Measurements from ENCODE around the gene SERPINA4.

SERPINA4 gene

DNA sequence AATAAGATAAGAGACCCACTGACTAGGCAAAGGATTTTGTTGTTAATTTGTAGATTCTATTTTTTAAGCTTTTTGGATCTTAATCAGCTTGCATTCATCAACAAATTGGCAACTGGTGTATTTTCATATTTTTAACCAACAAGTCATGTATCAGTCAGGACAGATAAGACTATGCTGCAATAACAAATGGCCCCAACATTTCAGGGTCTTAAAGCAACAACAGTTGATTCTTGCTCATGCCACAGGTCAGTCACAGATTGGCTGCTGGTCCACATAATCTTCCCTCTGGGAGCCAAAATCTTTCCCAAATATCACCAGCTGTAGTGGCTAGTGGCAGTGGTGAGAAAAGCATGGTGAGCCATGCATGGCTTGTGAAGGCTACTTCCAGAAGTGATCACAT lies 30.1 kb upstream of the SERPINA4 start:
- Histone ChIP-seq H3K36me3 (ENCODE audit: control insufficient read depth, insufficient read depth, low read length) (no peaks in the 10 kb centered on the region), H3K4me3 (replicated peaks; ENCODE audit: low read depth, low read length) (no peak overlapping the region), H3K27me3 (replicated peaks; ENCODE audit: control insufficient read depth, insufficient read depth, low read length) (no peaks in the 10 kb centered on the region)
- TF ChIP-seq, protein P1, sequence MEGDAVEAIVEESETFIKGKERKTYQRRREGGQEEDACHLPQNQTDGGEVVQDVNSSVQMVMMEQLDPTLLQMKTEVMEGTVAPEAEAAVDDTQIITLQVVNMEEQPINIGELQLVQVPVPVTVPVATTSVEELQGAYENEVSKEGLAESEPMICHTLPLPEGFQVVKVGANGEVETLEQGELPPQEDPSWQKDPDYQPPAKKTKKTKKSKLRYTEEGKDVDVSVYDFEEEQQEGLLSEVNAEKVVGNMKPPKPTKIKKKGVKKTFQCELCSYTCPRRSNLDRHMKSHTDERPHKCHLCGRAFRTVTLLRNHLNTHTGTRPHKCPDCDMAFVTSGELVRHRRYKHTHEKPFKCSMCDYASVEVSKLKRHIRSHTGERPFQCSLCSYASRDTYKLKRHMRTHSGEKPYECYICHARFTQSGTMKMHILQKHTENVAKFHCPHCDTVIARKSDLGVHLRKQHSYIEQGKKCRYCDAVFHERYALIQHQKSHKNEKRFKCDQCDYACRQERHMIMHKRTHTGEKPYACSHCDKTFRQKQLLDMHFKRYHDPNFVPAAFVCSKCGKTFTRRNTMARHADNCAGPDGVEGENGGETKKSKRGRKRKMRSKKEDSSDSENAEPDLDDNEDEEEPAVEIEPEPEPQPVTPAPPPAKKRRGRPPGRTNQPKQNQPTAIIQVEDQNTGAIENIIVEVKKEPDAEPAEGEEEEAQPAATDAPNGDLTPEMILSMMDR (IDR thresholded peaks at IDR 0.05; ENCODE audit: insufficient read depth, low read length, poor library complexity, severe bottlenecking) = no peak
- no peak for DNase-seq (ENCODE audit: extremely low read depth, insufficient read length)

DNA sequence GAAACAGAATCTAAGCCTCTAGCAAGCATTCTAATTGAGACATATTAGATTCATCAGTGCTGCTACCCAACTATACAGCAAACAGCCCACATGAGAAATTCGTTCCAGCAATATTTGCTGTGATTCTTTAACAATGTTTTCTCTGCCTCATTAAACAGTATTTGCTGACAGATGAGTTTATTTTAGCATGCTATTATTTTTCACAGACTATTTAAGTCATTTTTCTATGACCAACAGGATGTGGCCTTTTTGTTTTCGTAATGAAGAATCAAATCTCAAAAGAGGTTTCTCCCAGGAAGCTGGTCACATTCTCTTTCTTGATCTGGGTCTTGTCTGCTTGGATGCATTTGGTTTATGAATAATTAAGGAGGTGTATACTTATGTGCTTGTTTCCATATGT lies 28.8 kb upstream of the SERPINA4 start:
- no peaks in the 10 kb centered on the region for H3K27me3 ChIP-seq (replicated peaks; ENCODE audit: control insufficient read depth, insufficient read depth, low read length)
- DNase-seq (ENCODE audit: extremely low read depth, insufficient read length) = peak; percentile 31
- TF ChIP-seq, protein P1 (IDR thresholded peaks at IDR 0.05; ENCODE audit: insufficient read depth, low read length, poor library complexity, severe bottlenecking) = no peak

DNA sequence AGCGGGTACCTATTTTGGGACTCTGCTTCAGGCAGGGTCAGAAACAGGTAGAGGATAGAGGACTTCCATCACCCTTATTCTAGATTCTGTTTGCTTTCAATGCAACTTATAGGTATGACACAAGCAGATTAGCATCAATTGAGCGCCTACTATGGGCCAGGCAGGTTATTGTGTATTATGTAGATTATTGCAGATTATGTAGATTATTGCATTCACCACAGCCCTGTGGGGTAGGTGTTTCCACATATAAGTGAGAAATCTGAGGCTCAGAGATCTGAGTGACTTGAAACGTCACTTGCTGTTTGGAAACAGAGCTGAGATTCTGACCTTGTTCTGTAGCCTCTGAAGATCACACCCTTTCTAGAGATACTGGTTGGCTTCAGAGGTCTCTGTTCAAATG lies 25.7 kb upstream of the SERPINA4 start:
- no peaks in the 10 kb centered on the region for H3K36me3 ChIP-seq (ENCODE audit: control insufficient read depth, insufficient read depth, low read length)
- H3K4me3 ChIP-seq (replicated peaks; ENCODE audit: low read depth, low read length) = no peak overlapping the region
- DNase-seq (ENCODE audit: extremely low read depth, insufficient read length) = no peak
- TF ChIP-seq, protein P1 (IDR thresholded peaks at IDR 0.05; ENCODE audit: insufficient read depth, low read length, poor library complexity, severe bottlenecking) = peak; percentile 30
- H3K27me3 ChIP-seq (replicated peaks; ENCODE audit: control insufficient read depth, insufficient read depth, low read length) = no peaks in the 10 kb centered on the region

More for the DNA sequence above, 28.8 kb upstream of the SERPINA4 start:
- Histone ChIP-seq H3K4me3 (replicated peaks; ENCODE audit: low read depth, low read length) (no peak overlapping the region), H3K36me3 (ENCODE audit: control insufficient read depth, insufficient read depth, low read length) (no peaks in the 10 kb centered on the region)

DNA sequence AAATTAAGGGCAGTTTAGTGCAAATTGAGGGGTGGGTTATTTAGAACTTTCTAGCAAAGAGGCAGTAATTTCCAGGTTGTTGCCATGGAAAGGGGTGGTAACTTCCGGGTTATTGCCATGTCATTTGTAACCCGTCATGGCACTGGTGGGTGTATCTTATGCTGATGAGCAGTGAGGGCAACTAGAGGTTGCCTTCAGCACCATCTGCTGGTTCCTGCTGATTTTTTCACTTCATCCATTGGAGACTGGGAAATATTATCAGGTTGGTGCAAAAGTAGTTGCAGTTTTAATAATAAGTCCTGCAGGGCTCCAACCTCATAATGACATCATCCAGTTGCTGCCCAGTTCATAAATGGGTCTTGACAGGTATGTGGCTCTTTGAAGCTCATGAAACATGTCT lies 24.4 kb upstream of the SERPINA4 start:
- Histone ChIP-seq H3K27me3 (replicated peaks; ENCODE audit: control insufficient read depth, insufficient read depth, low read length) (no peaks in the 10 kb centered on the region), H3K4me3 (replicated peaks; ENCODE audit: low read depth, low read length) (no peak overlapping the region), H3K36me3 (ENCODE audit: control insufficient read depth, insufficient read depth, low read length) (no peaks in the 10 kb centered on the region)
- DNase-seq (ENCODE audit: extremely low read depth, insufficient read length) = no peak
- TF ChIP-seq, protein P1 (IDR thresholded peaks at IDR 0.05; ENCODE audit: insufficient read depth, low read length, poor library complexity, severe bottlenecking) = peak; percentile 12

DNA sequence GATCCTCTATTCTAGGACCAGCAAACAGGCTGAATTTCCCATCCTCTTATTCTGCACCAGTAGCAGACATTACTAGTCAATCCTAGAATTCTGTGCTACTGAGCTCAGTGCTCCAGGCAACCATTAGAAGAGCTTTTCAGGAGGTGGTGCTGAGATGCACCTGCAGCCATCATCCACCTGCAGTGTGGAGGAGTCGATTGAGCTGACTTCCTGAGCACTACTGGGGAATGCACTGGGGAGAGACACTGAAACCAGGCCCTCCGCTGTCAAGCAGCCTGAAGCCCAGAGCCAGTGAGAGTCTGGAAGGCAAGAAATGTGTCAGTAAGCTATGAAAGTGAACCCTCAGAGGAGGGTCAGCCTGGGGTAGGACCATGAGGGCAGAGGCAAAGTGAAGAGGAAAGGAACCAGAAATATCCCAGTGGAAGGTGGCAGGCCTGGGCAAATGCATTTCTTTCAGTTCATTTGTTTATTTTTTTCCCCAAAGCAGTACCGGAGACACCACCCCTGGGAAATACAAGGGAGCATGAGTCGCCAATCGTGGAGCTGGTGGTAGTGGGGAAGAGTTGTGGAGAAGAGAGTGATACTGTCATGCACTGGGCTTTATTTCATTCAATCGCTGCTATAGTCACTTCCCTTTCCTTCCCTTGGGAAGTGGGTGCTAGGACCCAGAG lies 23.0 kb upstream of the SERPINA4 start:
- Histone ChIP-seq H3K27me3 (replicated peaks; ENCODE audit: control insufficient read depth, insufficient read depth, low read length) (no peaks in the 10 kb centered on the region), H3K36me3 (ENCODE audit: control insufficient read depth, insufficient read depth, low read length) (no peaks in the 10 kb centered on the region), H3K4me3 (replicated peaks; ENCODE audit: low read depth, low read length) (no peak overlapping the region)
- DNase-seq (ENCODE audit: extremely low read depth, insufficient read length) = no peak
- TF ChIP-seq, protein P1 (IDR thresholded peaks at IDR 0.05; ENCODE audit: insufficient read depth, low read length, poor library complexity, severe bottlenecking) = no peak

DNA sequence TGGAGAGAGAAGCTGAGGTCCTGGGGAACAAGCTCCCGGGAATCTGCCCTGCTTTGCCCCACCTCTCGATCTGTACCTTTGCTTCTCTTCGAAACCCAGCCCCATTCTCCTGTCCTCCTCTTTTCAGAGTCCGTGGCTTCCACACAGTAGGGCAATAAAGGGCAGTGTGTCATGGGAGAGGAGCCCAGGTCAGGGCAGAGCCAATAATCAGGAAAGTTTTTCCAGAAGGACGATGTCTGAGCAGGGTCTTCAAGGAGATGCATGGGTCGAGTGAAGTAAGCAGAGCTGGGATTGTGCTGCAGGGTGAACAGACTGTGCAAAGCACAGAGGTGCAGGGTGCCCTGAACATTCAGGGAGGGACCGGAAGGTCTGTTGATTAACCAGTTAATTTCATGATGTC lies 22.1 kb upstream of the SERPINA4 start:
- TF ChIP-seq, protein P1 (IDR thresholded peaks at IDR 0.05; ENCODE audit: insufficient read depth, low read length, poor library complexity, severe bottlenecking) = no peak
- DNase-seq (ENCODE audit: extremely low read depth, insufficient read length) = no peak
- H3K4me3 ChIP-seq (replicated peaks; ENCODE audit: low read depth, low read length) = no peak overlapping the region
- H3K27me3 ChIP-seq (replicated peaks; ENCODE audit: control insufficient read depth, insufficient read depth, low read length) = no peaks in the 10 kb centered on the region
- no peaks in the 10 kb centered on the region for H3K36me3 ChIP-seq (ENCODE audit: control insufficient read depth, insufficient read depth, low read length)

Measured in GM06990 (cell line).